ENCODE results near the gene ZNF507. TPM values are rescaled to one million over a fixed set of nuclear protein-coding genes. Genes with fewer than 3 reads are reported as not detected.

ZNF507 gene
- total and polyA plus RNA-seq, 8 donors = 3.5 to 14.7 (median 8.9) TPM

DNA sequence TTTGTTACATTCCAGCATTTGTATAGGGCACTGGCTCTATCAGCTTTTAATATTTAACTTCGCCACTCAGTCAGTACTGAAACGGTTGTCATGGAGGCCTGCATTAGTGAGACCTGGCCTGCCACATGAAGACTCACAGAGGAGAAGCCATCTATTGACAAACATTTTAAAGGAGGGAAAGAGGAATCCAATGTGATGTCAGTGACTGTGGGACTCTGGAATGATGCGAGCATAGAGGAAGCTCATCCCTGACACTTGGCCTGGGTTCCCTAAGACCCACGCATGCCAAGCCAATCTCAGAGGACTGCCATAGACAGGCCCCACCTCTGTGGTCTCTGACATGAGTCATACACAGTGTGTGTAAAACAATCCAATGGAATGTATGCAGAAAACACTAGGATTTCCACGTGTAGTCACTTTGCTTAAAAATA is 52.3 kb downstream of the ZNF507 start:
- H3K27me3 ChIP-seq = no peaks in the 10 kb centered on the region
- ATAC-seq (peak in 1 of 4 donors; percentile 20), DNase-seq (no peak), FAIRE-seq (no peak)
- no peak overlapping the region for H3K27ac ChIP-seq
- H3K4me1 ChIP-seq = no peaks in the 10 kb centered on the region
- intact Hi-C loops (cut with DNase I) = no loop called here
- 63 to 64% methylated on average over 5 of the region's 5 CpGs for WGBS, 2 donors
- H3K4me3 ChIP-seq = no peak overlapping the region
- H3K36me3 ChIP-seq = no peaks in the 10 kb centered on the region
- TF ChIP-seq, protein P1, sequence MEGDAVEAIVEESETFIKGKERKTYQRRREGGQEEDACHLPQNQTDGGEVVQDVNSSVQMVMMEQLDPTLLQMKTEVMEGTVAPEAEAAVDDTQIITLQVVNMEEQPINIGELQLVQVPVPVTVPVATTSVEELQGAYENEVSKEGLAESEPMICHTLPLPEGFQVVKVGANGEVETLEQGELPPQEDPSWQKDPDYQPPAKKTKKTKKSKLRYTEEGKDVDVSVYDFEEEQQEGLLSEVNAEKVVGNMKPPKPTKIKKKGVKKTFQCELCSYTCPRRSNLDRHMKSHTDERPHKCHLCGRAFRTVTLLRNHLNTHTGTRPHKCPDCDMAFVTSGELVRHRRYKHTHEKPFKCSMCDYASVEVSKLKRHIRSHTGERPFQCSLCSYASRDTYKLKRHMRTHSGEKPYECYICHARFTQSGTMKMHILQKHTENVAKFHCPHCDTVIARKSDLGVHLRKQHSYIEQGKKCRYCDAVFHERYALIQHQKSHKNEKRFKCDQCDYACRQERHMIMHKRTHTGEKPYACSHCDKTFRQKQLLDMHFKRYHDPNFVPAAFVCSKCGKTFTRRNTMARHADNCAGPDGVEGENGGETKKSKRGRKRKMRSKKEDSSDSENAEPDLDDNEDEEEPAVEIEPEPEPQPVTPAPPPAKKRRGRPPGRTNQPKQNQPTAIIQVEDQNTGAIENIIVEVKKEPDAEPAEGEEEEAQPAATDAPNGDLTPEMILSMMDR (IDR thresholded peaks at IDR 0.05) = no peak
- no peaks in the 10 kb centered on the region for H3K9me3 ChIP-seq

DNA sequence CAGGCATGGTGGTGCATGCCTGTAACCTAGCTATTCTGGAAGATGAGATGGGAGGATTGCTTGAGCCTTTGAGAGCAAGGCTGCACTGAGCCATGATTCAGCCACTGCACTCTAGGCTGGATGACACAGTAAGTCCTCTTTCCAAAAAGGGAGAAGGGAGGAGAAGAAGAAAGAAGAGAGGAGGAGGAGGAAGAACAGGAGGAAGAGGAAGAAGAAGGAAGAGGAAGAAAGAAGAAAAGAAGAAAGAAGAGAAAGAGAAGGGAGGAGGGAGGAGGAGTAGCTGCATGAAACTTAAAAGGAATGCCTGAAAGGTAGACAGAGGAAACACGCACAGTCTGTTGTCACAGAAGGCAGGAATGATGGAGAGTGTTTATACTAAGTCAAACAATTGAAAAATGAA is 56.6 kb downstream of the ZNF507 start:
- TF ChIP-seq, protein P1 (IDR thresholded peaks at IDR 0.05) = no peak
- no peak overlapping the region for H3K4me3 ChIP-seq
- no peak for FAIRE-seq
- H3K36me3 ChIP-seq = no peaks in the 10 kb centered on the region
- no peaks in the 10 kb centered on the region for H3K27me3 ChIP-seq
- intact Hi-C loops (cut with DNase I) = no loop called here
- H3K9me3 ChIP-seq = no peaks in the 10 kb centered on the region
- DNase-seq = no peak
- 92 to 96% methylated on average over 1 of the region's 1 CpG for WGBS, 2 donors
- no peak overlapping the region for H3K27ac ChIP-seq
- no peak for ATAC-seq
- H3K4me1 ChIP-seq = peaks cover 0 to 20% (median 5%) of the 10 kb centered on the region in 3 donors

DNA sequence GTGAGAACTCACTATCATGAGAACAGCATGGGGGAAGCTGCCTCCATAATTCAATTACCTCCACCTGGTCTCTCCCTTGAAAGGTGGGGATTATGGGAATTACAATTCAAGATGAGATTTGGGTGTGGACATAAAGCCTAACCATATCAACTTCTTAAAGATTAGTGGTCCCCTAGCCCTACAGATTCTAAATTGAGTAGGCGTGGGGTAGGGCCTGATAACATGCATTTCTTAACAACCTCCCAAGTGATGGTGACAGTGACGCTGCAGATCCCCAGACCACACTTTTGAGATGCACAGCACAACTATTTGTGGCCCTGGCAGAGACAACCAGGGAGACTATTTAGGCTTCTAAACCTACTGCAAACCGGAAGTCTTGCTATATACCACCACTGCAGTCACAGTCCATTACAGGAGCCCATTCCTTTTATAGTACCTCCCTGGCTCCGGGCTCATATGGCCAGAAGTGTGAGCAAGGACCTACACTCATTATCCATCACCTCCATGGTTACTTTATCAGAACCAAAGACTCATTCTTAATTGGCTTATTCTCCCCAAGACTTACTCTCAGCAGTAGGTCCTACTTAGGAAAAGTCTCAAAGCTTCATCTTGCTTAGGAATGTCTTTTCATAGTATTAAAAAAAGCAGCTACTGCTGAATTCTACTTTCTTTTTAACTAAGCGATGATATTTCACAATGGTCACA is 58.0 kb downstream of the ZNF507 start:
- ATAC-seq (no peak), DNase-seq (no peak), FAIRE-seq (no peak)
- Histone ChIP-seq H3K9me3 (no peaks in the 10 kb centered on the region), H3K27ac (no peak overlapping the region), H3K27me3 (no peaks in the 10 kb centered on the region), H3K4me1 (peaks cover 0 to 23% (median 5%) of the 10 kb centered on the region in 3 donors), H3K36me3 (no peaks in the 10 kb centered on the region), H3K4me3 (no peak overlapping the region)
- intact Hi-C loops (cut with DNase I) = no loop called here
- TF ChIP-seq, protein P1 (IDR thresholded peaks at IDR 0.05) = no peak
- 91 to 92% methylated on average over 5 of the region's 5 CpGs for WGBS, 2 donors

DNA sequence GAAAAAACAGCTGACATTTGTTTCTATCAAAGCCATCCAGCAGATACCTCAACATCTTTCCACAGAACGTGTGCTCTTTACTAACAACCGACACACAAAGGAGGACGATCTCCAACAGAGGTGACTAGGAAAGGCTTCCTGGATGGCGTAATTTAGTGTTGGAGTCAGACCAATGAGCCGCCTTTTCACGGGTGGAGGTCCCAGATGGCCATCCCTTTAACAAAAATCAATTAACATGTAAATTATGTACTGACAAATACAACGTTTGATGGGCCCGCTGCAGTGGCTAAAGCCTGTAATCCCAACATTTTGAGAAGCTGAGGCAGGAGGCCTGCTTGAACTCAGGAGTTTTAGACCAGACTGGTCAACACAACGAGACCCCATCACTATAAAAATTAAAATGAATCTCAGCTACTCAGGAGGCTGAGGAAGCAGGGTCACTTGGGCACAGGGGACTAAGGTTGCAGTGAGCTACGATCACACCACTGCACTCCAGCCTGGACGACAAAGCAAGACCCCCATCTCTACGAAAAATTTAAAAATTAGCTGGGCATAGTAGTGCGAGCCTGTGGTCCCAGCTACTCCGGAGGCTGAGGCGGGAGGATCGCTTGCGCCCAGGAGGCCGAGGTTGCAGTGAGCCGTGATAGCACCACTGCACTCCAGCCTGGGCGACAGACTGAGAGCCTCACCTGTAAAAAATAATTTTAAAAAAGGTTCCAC is 59.0 kb downstream of the ZNF507 start:
- peak in 3 of 6 donors; percentile 9 to 26 (median 22) for DNase-seq
- FAIRE-seq = no peak
- Histone ChIP-seq H3K4me1 (peaks cover 0 to 23% (median 5%) of the 10 kb centered on the region in 3 donors), H3K36me3 (peaks cover 0 to 5% (median 0%) of the 10 kb centered on the region in 3 donors), H3K9me3 (no peaks in the 10 kb centered on the region), H3K27ac (peak overlapping the region in 3 of 4 donors; percentile 95 to 98 (median 97)), H3K4me3 (peak overlapping the region; percentile 76 to 93 (median 83)), H3K27me3 (no peaks in the 10 kb centered on the region)
- WGBS, 2 donors = 58 to 62% methylated on average over 20 of the region's 20 CpGs
- TF ChIP-seq, protein P1 (IDR thresholded peaks at IDR 0.05) = no peak
- no peak for ATAC-seq
- intact Hi-C loops (cut with DNase I) = no loop called here

All from pancreas (tissue), 10 donors.